ENCODE measurements around the gene P4HA2. TPM values are rescaled to one million over a fixed set of nuclear protein-coding genes. Genes with fewer than 3 reads are reported as not detected.

Gene P4HA2
- total and polyA plus RNA-seq, 9 of the 15 experiments (the other 6 are each of a cell fraction or from before 2014, with no cell fraction given): 9.6 to 50.0 (median 12.7) TPM

- TF ChIP-seq, protein P1, sequence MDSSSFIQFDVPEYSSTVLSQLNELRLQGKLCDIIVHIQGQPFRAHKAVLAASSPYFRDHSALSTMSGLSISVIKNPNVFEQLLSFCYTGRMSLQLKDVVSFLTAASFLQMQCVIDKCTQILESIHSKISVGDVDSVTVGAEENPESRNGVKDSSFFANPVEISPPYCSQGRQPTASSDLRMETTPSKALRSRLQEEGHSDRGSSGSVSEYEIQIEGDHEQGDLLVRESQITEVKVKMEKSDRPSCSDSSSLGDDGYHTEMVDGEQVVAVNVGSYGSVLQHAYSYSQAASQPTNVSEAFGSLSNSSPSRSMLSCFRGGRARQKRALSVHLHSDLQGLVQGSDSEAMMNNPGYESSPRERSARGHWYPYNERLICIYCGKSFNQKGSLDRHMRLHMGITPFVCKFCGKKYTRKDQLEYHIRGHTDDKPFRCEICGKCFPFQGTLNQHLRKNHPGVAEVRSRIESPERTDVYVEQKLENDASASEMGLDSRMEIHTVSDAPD (CRISPR knock-in tag; IDR thresholded peaks at IDR 0.05): no peak
- TF ChIP-seq KDM4B (IDR thresholded peaks at IDR 0.05; ENCODE audit: borderline replicate concordance in 2 of 2, low read depth in 1 of 2) (no peak), BACH1 (tag; IDR thresholded peaks at IDR 0.05) (no peak), ILK (tag; IDR thresholded peaks at IDR 0.05; ENCODE audit: borderline replicate concordance, low read depth) (0 out of 2 replicates have a peak, but pooled peaks have one; percentile 18), HDAC6 (IDR thresholded peaks at IDR 0.05; ENCODE audit: low read depth, low read length) (no peak), ZNF253 (CRISPR knock-in tag; conservative IDR thresholded peaks at IDR 0.05) (no peak), ZNF512 (tag; IDR thresholded peaks at IDR 0.05) (no peak), AFF1 (IDR thresholded peaks at IDR 0.05; ENCODE audit: low read depth in 1 of 2, partially characterized antibody in 2 of 2) (peak in 1 of 2 experiments; percentile 34), GATAD2B (IDR thresholded peaks at IDR 0.05; ENCODE audit: borderline replicate concordance) (no peak), ZNF224 (CRISPR knock-in tag; IDR thresholded peaks at IDR 0.05) (no peak), NONO (IDR thresholded peaks at IDR 0.05; ENCODE audit: low read depth in 2 of 2, low read length in 1 of 2) (no peak), NFYB (IDR thresholded peaks at IDR 0.05; ENCODE audit: extremely low read depth, insufficient read length) (no peak), STAT5B (CRISPR knock-in tag; IDR thresholded peaks at IDR 0.05) (no peak), NFE2 (IDR thresholded peaks at IDR 0.05; ENCODE audit: low read depth) (peak; percentile 40; the same call in 1 of the 2 replicates), ZFX (CRISPR knock-in tag; IDR thresholded peaks at IDR 0.05) (peak; percentile 96), ZNF586 (CRISPR knock-in tag; conservative IDR thresholded peaks at IDR 0.05) (no peak), NR2C1 (IDR thresholded peaks at IDR 0.05) (peak; percentile 35; the same call in 1 of the 2 replicates), NR2C1 (tag; IDR thresholded peaks at IDR 0.05) (peak; percentile 38), ZNF696 (CRISPR knock-in tag; conservative IDR thresholded peaks at IDR 0.05) (no peak), HMG20B (CRISPR knock-in tag; IDR thresholded peaks at IDR 0.05) (no peak), ZBTB17 (CRISPR knock-in tag; IDR thresholded peaks at IDR 0.05) (no peak), TARDBP (IDR thresholded peaks at IDR 0.05) (no peak), MTA3 (IDR thresholded peaks at IDR 0.05; ENCODE audit: borderline replicate concordance) (peak; percentile 81)
Observed at GRCh38 chr5:132177691-132178149, 49.9 kb downstream of the P4HA2 start (continued).

All from K562 (cell line).